K562 (cell line): ENCODE data around the gene MCHR2. TPM values are rescaled to one million over a fixed set of nuclear protein-coding genes. Genes with fewer than 3 reads are reported as not detected.

Source experiments
- ATAC-seq: fragments of 200-7000 bp; cut with Tn5 transposase; 3 replicates; pipeline ENCODE4 v1.9.1; 2020; ENCODE audit warnings: moderate library complexity
- BruUV-seq: library from RNA; stranded (reverse); fragments of 400-500 nt; replicated peaks from 2 replicates; lab custom pipeline; 2021; lab: Mats Ljungman, UMichigan
- CTCF ChIA-PET: fragments of 300-600 bp; formaldehyde crosslinking; extraction: SDS; loops from one replicate; lab custom pipeline; 2021; ENCODE audit warnings: low intra/inter-chr PET ratio; lab: Yijun Ruan, JAX
- POLR2A ChIA-PET: fragments of 300-600, 350-650 bp; sonication (Branson Sonifier 250); formaldehyde crosslinking; extraction: SDS; loops from one replicate; lab custom pipeline; 2021; ENCODE audit warnings: antibody characterized with exemption, inconsistent platforms; lab: Yijun Ruan, JAX
- DNase-seq, 4 experiments: peaks; one replicate each; pipeline versions ENCODE4 v3.0.0 to v3.0.0-alpha.2; 2011 to 2018; ENCODE audit warnings: low spot score in 3 of 4, mixed read lengths in 3 of 4; ENCODE audit errors: extremely low read depth in 1 of 4
- FAIRE-seq: peaks from 2 replicates; lab custom pipeline; 2011; peaks lifted over from hg19 to GRCh38; lab: Jason Lieb, UNC
- H2AFZ ChIP-seq: 2 replicates; pipeline ENCODE4 v1.6.0; 2011; ENCODE audit warnings: low read depth, low read length, control low read depth, inconsistent platforms
- H3K27ac ChIP-seq: fragments of 200-600 bp; 3 replicates; pipeline ENCODE4 v1.8.0; 2011; ENCODE audit warnings: low read depth, mild to moderate bottlenecking, control low read depth, inconsistent platforms, low read length, moderate library complexity, mixed read lengths; ENCODE audit errors: extremely low read depth
- H3K27me3 ChIP-seq, 2 experiments: fragments of 300-600 bp in 1 of 2; 2 replicates in 1 of 2; 3 replicates in 1 of 2; pipeline versions ENCODE4 v1.6.0 to v1.8.0; 2011; ENCODE audit warnings: inconsistent platforms in 2 of 2, low read length in 2 of 2, mild to moderate bottlenecking in 1 of 2, mixed read lengths in 1 of 2, moderate library complexity in 1 of 2; ENCODE audit not compliant: control insufficient read depth in 2 of 2, insufficient read depth in 2 of 2
- H3K36me3 ChIP-seq: fragments of 300-600 bp; 3 replicates; pipeline ENCODE4 v1.8.0; 2011; ENCODE audit warnings: mild to moderate bottlenecking, low read length, inconsistent platforms; ENCODE audit not compliant: control insufficient read depth, insufficient read depth
- H3K4me1 ChIP-seq, 2 experiments: fragments of 200-600 bp in 1 of 2; replicated peaks in 1 of 2; 2 replicates in 1 of 2; 3 replicates in 1 of 2; pipeline versions ENCODE4 v1.5.1 to v1.8.0; 2011; ENCODE audit warnings: inconsistent platforms in 2 of 2, low read length in 2 of 2, mild to moderate bottlenecking in 1 of 2, mixed read lengths in 1 of 2, moderate library complexity in 1 of 2; ENCODE audit not compliant: control insufficient read depth in 2 of 2, insufficient read depth in 2 of 2
- H3K4me2 ChIP-seq: 2 replicates; pipeline ENCODE4 v1.6.1; 2011; ENCODE audit warnings: low read length, control low read depth, inconsistent platforms, mixed read lengths; ENCODE audit not compliant: insufficient read depth
- H3K4me3 ChIP-seq: fragments of 200-600 bp; sonication (generic), shearing (Covaris generic); 2 replicates; pipeline ENCODE4 v1.5.1; 2016; ENCODE audit warnings: control low read depth, inconsistent platforms
- H3K79me2 ChIP-seq: fragments of 200-600 bp; 3 replicates; pipeline ENCODE4 v1.8.0; 2011; ENCODE audit warnings: low read length, inconsistent platforms; ENCODE audit not compliant: control insufficient read depth, insufficient read depth
- H3K9ac ChIP-seq, 2 experiments: 2 replicates each; pipeline versions ENCODE4 v1.6.0 to v1.6.1; 2011; ENCODE audit warnings: low read depth in 2 of 2, low read length in 2 of 2, control low read depth in 1 of 2, inconsistent platforms in 1 of 2, mild to moderate bottlenecking in 1 of 2, mixed read lengths in 1 of 2; ENCODE audit not compliant: insufficient read depth in 1 of 2
- H3K9me1 ChIP-seq: one replicate; pipeline ENCODE4 v1.6.0; 2011; ENCODE audit warnings: inconsistent platforms, mild to moderate bottlenecking, low read length, moderate library complexity; ENCODE audit not compliant: control insufficient read depth, insufficient read depth
- H3K9me3 ChIP-seq: replicated peaks from 2 replicates; pipeline ENCODE4 v1.5.1; 2011; ENCODE audit warnings: low read depth, low read length, inconsistent platforms; ENCODE audit not compliant: control insufficient read depth, insufficient read depth
- H4K20me1 ChIP-seq: replicated peaks from 2 replicates; pipeline ENCODE4 v1.6.1; 2011; ENCODE audit warnings: low read length, inconsistent platforms, mixed read lengths; ENCODE audit not compliant: control insufficient read depth, insufficient read depth
- ATF7 ChIP-seq: fragments of 450-650 bp; IDR thresholded peaks from 2 replicates; pipeline ENCODE4 v1.7.1; 2014; ENCODE audit warnings: mild to moderate bottlenecking, moderate library complexity
- FUS ChIP-seq: fragments of 200-400 bp; formaldehyde crosslinking; optimal IDR thresholded peaks from 2 replicates; pipeline ENCODE3; 2017; ENCODE audit warnings: low read depth, low read length
- GATA2 ChIP-seq: sonication (generic); formaldehyde crosslinking; IDR thresholded peaks from 2 replicates; pipeline ENCODE4 v1.4.0; 2020; ENCODE audit warnings: mild to moderate bottlenecking, missing genetic modification reagents
- HSF4 ChIP-seq: fragments of 250-450 bp; sonication (Bioruptor Pico); IDR thresholded peaks from 2 replicates; pipeline ENCODE4 v2.1.2; 2022; ENCODE audit warnings: mild to moderate bottlenecking, moderate library complexity, borderline replicate concordance
- KLF1 ChIP-seq: fragments of 450-650 bp; IDR thresholded peaks from 2 replicates; pipeline ENCODE4 v1.6.1; 2016; ENCODE audit warnings: missing genetic modification characterization, missing compliant biosample characterization
- MBD1 ChIP-seq: fragments of 250-450 bp; sonication (Bioruptor Pico); IDR thresholded peaks from 2 replicates; pipeline ENCODE4 v1.8.0; 2022; ENCODE audit warnings: inconsistent platforms
- MCM7 ChIP-seq, 2 experiments: fragments of 450-650 bp; IDR thresholded peaks; 2 replicates each; pipeline ENCODE4 v1.6.1; 2016 to 2018
- MIER1 ChIP-seq: fragments of 450-650 bp; IDR thresholded peaks from 2 replicates; pipeline ENCODE4 v1.6.1; 2016; ENCODE audit warnings: antibody characterized with exemption, mild to moderate bottlenecking, low read depth
- MYBL2 ChIP-seq, 2 experiments: fragments of 450-650 bp in 1 of 2; sonication (generic) in 1 of 2; formaldehyde crosslinking in 1 of 2; IDR thresholded peaks; 2 replicates each; pipeline versions ENCODE4 v1.6.1 to v1.8.1; 2017 to 2022; ENCODE audit warnings: borderline replicate concordance in 1 of 2, inconsistent platforms in 1 of 2, low read depth in 1 of 2, mild to moderate bottlenecking in 1 of 2, missing genetic modification reagents in 1 of 2, moderate library complexity in 1 of 2
- NFE2 ChIP-seq: IDR thresholded peaks from 2 replicates; pipeline ENCODE4 v1.6.1; 2014; ENCODE audit warnings: antibody characterized with exemption, low read depth
- U2AF1 ChIP-seq: fragments of 200-400 bp; formaldehyde crosslinking; optimal IDR thresholded peaks from 2 replicates; pipeline ENCODE3; 2017; ENCODE audit warnings: mild to moderate bottlenecking, low read depth, low read length, moderate library complexity
- ZNF12 ChIP-seq: sonication (generic); formaldehyde crosslinking; IDR thresholded peaks from 2 replicates; pipeline ENCODE4 v1.4.0; 2020; ENCODE audit warnings: mild to moderate bottlenecking, missing genetic modification reagents
- ZNF277 ChIP-seq: fragments of 250-450 bp; sonication (Bioruptor Pico); IDR thresholded peaks from 2 replicates; pipeline ENCODE4 v1.8.0; 2022; ENCODE audit warnings: inconsistent platforms, mild to moderate bottlenecking, moderate library complexity, borderline replicate concordance
- WGBS: fragments of 100-300 bp; shearing (Covaris generic); methylation state at CpG from one replicate; pipeline ENCODE4 v1.1.6; 2016; ENCODE audit warnings: low coverage, mixed read lengths; ENCODE audit not compliant: insufficient coverage; ENCODE audit errors: missing lambda C conversion rate; 5-methylcytosine and 5-hydroxymethylcytosine counted together
- in situ Hi-C: fragments of 300-500 bp; cut with MboI; formaldehyde crosslinking; loops from 4 replicates; pipeline ENCODE4 v1.15.0; 2018; ENCODE audit warnings: inconsistent platforms, mixed read lengths
- intact Hi-C: fragments of 100-400 bp; cut with micrococcal nuclease; formaldehyde crosslinking; loops from 2 replicates; pipeline ENCODE4 v1.14.2; 2022
- polyA plus RNA-seq, 8 experiments: library from polyadenylated mRNA; depleted of rRNA in 4 of 8; stranded (reverse) in 5 of 8; unstranded in 3 of 8; fragments of >200 nt; fragmentation: Nextera tagmentation in 2 of 8; fragmentation: Illumina TruSeq in 1 of 8; extraction: Ambion mirVana in 2 of 8; extraction: Trizol in 1 of 8; gene quantifications; 2 replicates each; pipeline versions ENCODE4 v1.2.1 to v1.2.3, GENCODE V29; 2011 to 2014; ENCODE audit warnings: inconsistent platforms in 1 of 8, missing spikeins in 1 of 8
- total RNA-seq, 7 experiments: library from RNA; depleted of rRNA in 6 of 7; stranded (reverse); fragments of >200 nt in 6 of 7; fragmentation: Illumina TruSeq in 2 of 7; extraction: Trizol in 2 of 7; gene quantifications; 2 replicates each; pipeline versions ENCODE4 v1.2.1 to v1.2.3, GENCODE V29; 2011 to 2021; ENCODE audit warnings: low replicate concordance in 1 of 7
- TF ChIP-seq, protein P1 (sequence below): fragments of 250-450 bp; sonication (Bioruptor Pico); IDR thresholded peaks from 2 replicates; pipeline ENCODE4 v1.8.0; 2021; ENCODE audit warnings: moderate library complexity, mild to moderate bottlenecking, inconsistent platforms
- TF ChIP-seq, protein P2 (sequence below): fragments of 450-650 bp; IDR thresholded peaks from 2 replicates; pipeline ENCODE4 v1.6.1; 2016; ENCODE audit warnings: missing biosample characterization, missing genetic modification characterization

The MCHR2 gene
- total and polyA plus RNA-seq, 9 of the 15 experiments (the other 6 are each of a cell fraction or from before 2014, with no cell fraction given), result not detected

- TF ChIP-seq ZNF277 (CRISPR knock-in tag), result no peak
- TF ChIP-seq U2AF1, result no peak
- no peak for TF ChIP-seq ATF7
- TF ChIP-seq, protein P1, sequence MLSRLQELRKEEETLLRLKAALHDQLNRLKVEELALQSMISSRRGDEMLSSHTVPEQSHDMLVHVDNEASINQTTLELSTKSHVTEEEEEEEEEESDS (CRISPR knock-in tag), result no peak
Observed at GRCh38 chr6:99885051-99885450, 109.0 kb downstream of the MCHR2 start (continued).

DNA sequence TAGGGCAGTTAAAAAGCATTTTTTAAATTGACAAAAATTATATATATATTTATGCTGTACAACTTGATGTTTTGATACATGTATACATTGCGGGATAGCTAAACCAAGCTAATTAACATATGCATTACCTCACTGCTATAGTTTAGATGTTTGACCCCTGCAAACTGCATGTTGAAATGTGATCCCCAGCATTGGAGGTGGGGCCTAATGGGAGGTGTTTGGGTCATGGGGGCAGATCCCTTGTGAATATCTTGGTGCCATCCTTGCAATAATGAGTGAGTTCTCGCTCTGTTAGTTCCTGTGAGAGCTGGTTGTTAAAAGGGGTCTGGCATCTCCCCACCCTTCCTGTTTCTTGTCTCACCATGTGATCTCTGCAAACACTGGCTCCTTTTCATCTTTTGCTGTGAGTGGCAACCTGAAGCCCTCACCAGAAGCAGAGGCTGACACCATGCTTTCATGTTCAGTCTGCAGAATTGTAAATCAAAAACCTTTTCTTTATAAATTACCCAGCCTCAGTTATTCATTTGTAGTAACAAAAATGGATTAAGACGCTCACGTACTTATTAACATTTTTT is 111.8 kb downstream of the MCHR2 start:
- FAIRE-seq, result no peak
- 2% methylated on average over 4 of the region's 4 CpGs for WGBS

More for the DNA sequence above, 111.8 kb downstream of the MCHR2 start:
- no peak for ATAC-seq
- Histone ChIP-seq H3K36me3 (no peaks in the 10 kb centered on the region), H4K20me1 (no peaks in the 10 kb centered on the region), H3K9me1 (no peaks in the 10 kb centered on the region), H3K79me2 (no peaks in the 10 kb centered on the region), H2AFZ (no peak overlapping the region), H3K4me1 (no peaks in the 10 kb centered on the region), H3K4me2 (no peak overlapping the region), H3K9me3 (no peaks in the 10 kb centered on the region), H3K27ac (no peak overlapping the region), H3K27me3 (no peaks in the 10 kb centered on the region), H3K9ac (no peak overlapping the region), H3K4me3 (no peak overlapping the region)
- TF ChIP-seq KLF1 (tag) (no peak), GATA2 (CRISPR knock-in tag) (no peak), ZNF12 (CRISPR knock-in tag) (no peak), MIER1 (no peak), MCM7 (IDR thresholded peaks at IDR 0.05) (no peak), MBD1 (CRISPR knock-in tag) (no peak), MYBL2 (IDR thresholded peaks at IDR 0.05; ENCODE audit: low read depth) (no peak), MYBL2 (CRISPR knock-in tag; IDR thresholded peaks at IDR 0.05; ENCODE audit: borderline replicate concordance) (no peak), NFE2 (no peak), HSF4 (CRISPR knock-in tag) (no peak), FUS (no peak)
- TF ChIP-seq, protein P1 (CRISPR knock-in tag), result no peak
- TF ChIP-seq, protein P2, sequence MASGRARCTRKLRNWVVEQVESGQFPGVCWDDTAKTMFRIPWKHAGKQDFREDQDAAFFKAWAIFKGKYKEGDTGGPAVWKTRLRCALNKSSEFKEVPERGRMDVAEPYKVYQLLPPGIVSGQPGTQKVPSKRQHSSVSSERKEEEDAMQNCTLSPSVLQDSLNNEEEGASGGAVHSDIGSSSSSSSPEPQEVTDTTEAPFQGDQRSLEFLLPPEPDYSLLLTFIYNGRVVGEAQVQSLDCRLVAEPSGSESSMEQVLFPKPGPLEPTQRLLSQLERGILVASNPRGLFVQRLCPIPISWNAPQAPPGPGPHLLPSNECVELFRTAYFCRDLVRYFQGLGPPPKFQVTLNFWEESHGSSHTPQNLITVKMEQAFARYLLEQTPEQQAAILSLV, result no peak
- ChIA-PET POLR2A (no interaction called here), CTCF (no interaction called here)
- DNase-seq, result no peak
- intact Hi-C loops (no loop called here), in situ Hi-C loops (no loop called here)
- no TSS peak for BruUV-seq
